DOHH2 (cell line): ENCODE results near the gene C11orf42.

Experiments used
- EZH2phosphoT487 ChIP-seq: fragments of 200-600 bp; sonication (generic); IDR thresholded peaks from 2 replicates; pipeline ENCODE4 v1.6.1; 2017; ENCODE audit warnings: borderline replicate concordance, mild to moderate bottlenecking, antibody characterized with exemption, low read length, moderate library complexity, mixed read lengths
- TF ChIP-seq, protein P1 (sequence below): fragments of 200-600 bp; sonication (generic); IDR thresholded peaks from one replicate; pipeline ENCODE4 v1.5.1; 2014; ENCODE audit warnings: antibody characterized with exemption, mild to moderate bottlenecking, low read depth, low read length; ENCODE audit not compliant: poor library complexity, severe bottlenecking

DNA sequence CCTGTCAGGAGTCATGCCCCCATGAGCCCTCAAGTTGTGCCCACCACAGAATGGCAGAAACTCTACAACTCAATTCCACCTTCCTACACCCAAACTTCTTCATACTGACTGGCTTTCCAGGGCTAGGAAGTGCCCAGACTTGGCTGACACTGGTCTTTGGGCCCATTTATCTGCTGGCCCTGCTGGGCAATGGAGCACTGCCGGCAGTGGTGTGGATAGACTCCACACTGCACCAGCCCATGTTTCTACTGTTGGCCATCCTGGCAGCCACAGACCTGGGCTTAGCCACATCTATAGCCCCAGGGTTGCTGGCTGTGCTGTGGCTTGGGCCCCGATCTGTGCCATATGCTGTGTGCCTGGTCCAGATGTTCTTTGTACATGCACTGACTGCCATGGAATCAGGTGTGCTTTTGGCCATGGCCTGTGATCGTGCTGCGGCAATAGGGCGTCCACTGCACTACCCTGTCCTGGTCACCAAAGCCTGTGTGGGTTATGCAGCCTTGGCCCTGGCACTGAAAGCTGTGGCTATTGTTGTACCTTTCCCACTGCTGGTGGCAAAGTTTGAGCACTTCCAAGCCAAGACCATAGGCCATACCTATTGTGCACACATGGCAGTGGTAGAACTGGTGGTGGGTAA, 6.1 kb upstream of the C11orf42 start, which contains the start of gene OR52W1:
- TF ChIP-seq, protein P1, sequence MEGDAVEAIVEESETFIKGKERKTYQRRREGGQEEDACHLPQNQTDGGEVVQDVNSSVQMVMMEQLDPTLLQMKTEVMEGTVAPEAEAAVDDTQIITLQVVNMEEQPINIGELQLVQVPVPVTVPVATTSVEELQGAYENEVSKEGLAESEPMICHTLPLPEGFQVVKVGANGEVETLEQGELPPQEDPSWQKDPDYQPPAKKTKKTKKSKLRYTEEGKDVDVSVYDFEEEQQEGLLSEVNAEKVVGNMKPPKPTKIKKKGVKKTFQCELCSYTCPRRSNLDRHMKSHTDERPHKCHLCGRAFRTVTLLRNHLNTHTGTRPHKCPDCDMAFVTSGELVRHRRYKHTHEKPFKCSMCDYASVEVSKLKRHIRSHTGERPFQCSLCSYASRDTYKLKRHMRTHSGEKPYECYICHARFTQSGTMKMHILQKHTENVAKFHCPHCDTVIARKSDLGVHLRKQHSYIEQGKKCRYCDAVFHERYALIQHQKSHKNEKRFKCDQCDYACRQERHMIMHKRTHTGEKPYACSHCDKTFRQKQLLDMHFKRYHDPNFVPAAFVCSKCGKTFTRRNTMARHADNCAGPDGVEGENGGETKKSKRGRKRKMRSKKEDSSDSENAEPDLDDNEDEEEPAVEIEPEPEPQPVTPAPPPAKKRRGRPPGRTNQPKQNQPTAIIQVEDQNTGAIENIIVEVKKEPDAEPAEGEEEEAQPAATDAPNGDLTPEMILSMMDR, result no peak
- TF ChIP-seq EZH2phosphoT487, result no peak
